SK-N-MC (cell line): ENCODE results near the gene GAK.

Source experiments
- DNase-seq: peaks from one replicate; pipeline ENCODE4 v3.0.0-alpha.2; 2011; ENCODE audit warnings: low read depth, low spot score
- H3K27ac ChIP-seq: fragments of 200-600 bp; sonication (generic); 2 replicates; pipeline ENCODE4 v1.5.1; 2016; ENCODE audit warnings: mixed run types
- H3K36me3 ChIP-seq: fragments of 200-600 bp; sonication (generic); 2 replicates; pipeline ENCODE4 v1.6.1; 2017; ENCODE audit warnings: antibody characterized with exemption, low read length, mixed read lengths; ENCODE audit not compliant: insufficient read depth
- H3K4me3 ChIP-seq: fragments of 200-600 bp; sonication (generic); 2 replicates; pipeline ENCODE4 v1.5.1; 2016
- H3K9ac ChIP-seq: fragments of 200-600 bp; sonication (generic); 2 replicates; pipeline ENCODE4 v1.8.0; 2017; ENCODE audit warnings: mixed run types, mixed read lengths; ENCODE audit not compliant: insufficient read length
- H3K9me3 ChIP-seq: fragments of 200-600 bp; sonication (generic); 2 replicates; pipeline ENCODE4 v1.6.1; 2017; ENCODE audit warnings: low read depth, mild to moderate bottlenecking, antibody characterized with exemption, low read length, moderate library complexity, mixed read lengths
- EZH2 ChIP-seq: fragments of 200-600 bp; sonication (generic); IDR thresholded peaks from one replicate; pipeline ENCODE4 v1.6.1; 2017; ENCODE audit warnings: antibody characterized with exemption
- FOXP2 ChIP-seq: optimal IDR thresholded peaks from 2 replicates; pipeline ENCODE3; 2011; ENCODE audit warnings: mild to moderate bottlenecking, moderate library complexity; ENCODE audit not compliant: insufficient read depth; ENCODE audit errors: extremely low read length, control extremely low read depth
- POLR2AphosphoS5 ChIP-seq: IDR thresholded peaks from 2 replicates; pipeline ENCODE4 v1.6.1; 2012; ENCODE audit warnings: mild to moderate bottlenecking, low read depth, low read length, borderline replicate concordance

GAK gene

DNA sequence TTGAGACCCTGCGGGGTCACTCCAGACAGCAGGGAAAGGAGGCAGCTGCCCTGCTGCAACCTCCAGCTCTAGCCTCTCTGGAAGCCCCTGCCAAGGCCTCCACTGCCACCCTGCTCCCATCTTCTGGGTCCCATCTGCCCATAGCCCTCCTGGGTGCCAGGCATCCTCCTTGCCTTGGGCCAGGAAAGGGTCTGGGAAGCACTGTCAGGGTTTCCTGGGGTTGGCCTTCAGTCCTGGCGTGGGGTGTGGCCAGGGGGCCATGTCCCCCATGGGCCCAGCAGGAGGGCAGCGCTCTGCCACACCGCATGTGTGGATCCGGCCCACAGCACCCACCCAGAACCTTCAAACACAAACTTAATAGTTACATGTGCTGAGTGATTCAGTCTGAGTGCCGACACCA, 102.8 kb downstream of the GAK start:
- TF ChIP-seq POLR2AphosphoS5: no peak
- TF ChIP-seq FOXP2: no peak
- TF ChIP-seq EZH2: no peak
- DNase-seq: no peak
- Histone ChIP-seq H3K36me3 (no peaks in the 10 kb centered on the region), H3K9me3 (no peaks in the 10 kb centered on the region), H3K4me3 (no peak overlapping the region), H3K27ac (no peak overlapping the region), H3K9ac (no peak overlapping the region)

DNA sequence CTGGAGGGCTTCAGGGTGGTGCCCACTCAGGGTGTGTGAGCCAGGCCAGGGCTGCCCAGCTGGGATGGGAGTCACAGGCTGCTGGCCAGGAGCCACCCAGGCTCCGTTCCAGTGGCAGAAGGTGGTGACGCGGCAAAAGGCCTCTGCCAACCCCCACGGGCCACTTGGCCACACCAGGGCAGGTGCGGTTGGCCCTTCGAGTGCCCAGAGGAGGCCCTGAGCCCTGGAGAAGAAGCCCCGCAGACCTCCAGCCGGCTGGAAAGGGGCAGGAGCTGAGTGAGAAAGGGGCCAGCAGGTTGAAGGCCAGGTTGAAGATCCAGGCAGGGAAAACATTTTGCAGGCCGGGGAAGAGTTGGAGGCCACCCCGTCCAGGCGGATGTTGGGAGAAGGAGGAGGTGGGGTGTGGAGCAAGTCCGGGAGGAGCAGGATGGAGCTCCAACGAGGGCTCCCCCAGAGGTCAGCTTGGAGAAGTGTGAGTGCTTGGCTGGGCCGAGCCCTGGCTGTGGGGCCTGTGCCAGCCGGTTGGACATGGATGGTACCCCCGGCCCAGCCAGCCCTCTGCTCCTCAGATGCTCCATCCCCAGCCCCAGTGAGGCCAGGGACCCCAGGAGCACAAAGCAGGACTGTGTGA, 103.4 kb downstream of the GAK start:
- no peak overlapping the region for H3K27ac ChIP-seq
- no peaks in the 10 kb centered on the region for H3K9me3 ChIP-seq
- TF ChIP-seq POLR2AphosphoS5 (no peak), FOXP2 (no peak), EZH2 (no peak)
- DNase-seq: no peak
- H3K4me3 ChIP-seq: no peak overlapping the region
- H3K36me3 ChIP-seq: no peaks in the 10 kb centered on the region
- H3K9ac ChIP-seq: no peak overlapping the region

GRCh38 chr4:827209-828081, 104.7 kb downstream of the GAK start:
- Histone ChIP-seq H3K27ac (no peak overlapping the region), H3K4me3 (no peak overlapping the region), H3K9me3 (no peaks in the 10 kb centered on the region), H3K9ac (no peak overlapping the region), H3K36me3 (no peaks in the 10 kb centered on the region)
- TF ChIP-seq POLR2AphosphoS5 (no peak), EZH2 (no peak), FOXP2 (no peak)
- no peak for DNase-seq

DNA sequence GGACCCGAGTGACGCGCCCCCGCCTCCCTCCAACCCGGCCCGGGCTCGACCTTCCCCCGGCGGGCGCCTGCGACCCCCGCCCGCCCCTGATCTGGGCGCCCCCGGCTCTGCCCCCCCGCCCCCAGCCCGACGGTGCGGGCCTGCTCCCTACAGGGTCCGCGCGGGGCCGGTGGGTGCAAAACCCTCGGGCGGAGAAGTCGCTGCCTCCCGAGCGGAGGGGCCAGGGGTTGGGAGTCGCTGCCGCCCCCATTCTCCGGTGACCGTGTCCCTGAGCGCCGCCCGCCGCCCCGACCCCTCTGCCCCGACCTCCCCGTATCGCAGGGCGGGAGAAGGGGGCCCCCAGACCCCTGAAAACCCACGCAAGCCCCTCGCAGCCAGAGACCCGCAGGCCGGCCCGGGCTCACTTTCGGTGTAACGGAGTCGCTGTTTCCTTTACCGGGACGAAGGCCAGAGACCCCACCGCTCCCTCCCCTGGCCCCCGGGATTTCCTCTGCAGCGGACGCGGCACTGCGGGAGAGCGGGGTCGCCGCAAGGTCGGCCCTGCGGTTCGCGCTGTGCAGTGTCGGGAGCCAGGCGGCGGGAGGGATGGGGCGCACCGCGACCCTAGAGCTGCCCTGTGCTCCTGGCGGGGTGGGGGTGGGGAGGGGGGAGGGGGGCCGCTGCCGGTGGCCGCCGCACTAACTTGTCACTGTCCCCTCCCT, 105.5 kb downstream of the GAK start:
- no peaks in the 10 kb centered on the region for H3K9me3 ChIP-seq
- no peak overlapping the region for H3K27ac ChIP-seq
- no peak for DNase-seq
- no peak overlapping the region for H3K9ac ChIP-seq
- peak overlapping the region; percentile 38; the same call in 1 of the 2 replicates for H3K4me3 ChIP-seq
- TF ChIP-seq POLR2AphosphoS5 (no peak), EZH2 (no peak), FOXP2 (no peak)
- H3K36me3 ChIP-seq: no peaks in the 10 kb centered on the region

DNA sequence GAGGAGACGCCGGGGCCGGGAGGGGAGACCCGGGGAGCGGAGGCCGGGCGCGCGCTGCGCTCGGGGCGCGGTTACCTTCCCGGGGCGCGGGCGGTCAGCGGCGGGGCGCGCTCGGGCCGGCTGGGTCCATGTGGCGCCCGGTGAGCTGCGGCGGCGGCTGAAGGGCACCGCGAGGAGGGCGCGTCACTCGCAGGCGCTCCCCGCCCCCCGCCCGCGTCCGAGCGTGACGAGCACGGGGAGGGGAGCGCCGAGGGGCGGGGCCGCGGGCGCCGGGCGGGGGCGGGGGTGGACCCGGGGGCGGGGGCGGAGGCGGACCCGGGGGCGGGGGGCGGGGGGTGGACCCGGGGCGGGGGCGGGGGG, 106.2 kb downstream of the GAK start, which contains the start of gene CPLX1:
Gene CPLX1 (minus strand): TSS at position 159 of the 360 bp plus-strand sequence. CDS start 1,607 bp downstream, outside the sequence.
- no peak within 1 kb of the TSS for H3K27ac ChIP-seq
- H3K4me3 ChIP-seq: peak within 1 kb of the TSS; percentile 53
- TF ChIP-seq EZH2: no peak
- no peak for TF ChIP-seq FOXP2
- TF ChIP-seq POLR2AphosphoS5: no peak
- H3K9ac ChIP-seq: no peak within 1 kb of the TSS
- no peaks in the 10 kb centered on the region for H3K9me3 ChIP-seq
- H3K36me3 ChIP-seq: no peaks in the 10 kb centered on the region
- no peak for DNase-seq

DNA sequence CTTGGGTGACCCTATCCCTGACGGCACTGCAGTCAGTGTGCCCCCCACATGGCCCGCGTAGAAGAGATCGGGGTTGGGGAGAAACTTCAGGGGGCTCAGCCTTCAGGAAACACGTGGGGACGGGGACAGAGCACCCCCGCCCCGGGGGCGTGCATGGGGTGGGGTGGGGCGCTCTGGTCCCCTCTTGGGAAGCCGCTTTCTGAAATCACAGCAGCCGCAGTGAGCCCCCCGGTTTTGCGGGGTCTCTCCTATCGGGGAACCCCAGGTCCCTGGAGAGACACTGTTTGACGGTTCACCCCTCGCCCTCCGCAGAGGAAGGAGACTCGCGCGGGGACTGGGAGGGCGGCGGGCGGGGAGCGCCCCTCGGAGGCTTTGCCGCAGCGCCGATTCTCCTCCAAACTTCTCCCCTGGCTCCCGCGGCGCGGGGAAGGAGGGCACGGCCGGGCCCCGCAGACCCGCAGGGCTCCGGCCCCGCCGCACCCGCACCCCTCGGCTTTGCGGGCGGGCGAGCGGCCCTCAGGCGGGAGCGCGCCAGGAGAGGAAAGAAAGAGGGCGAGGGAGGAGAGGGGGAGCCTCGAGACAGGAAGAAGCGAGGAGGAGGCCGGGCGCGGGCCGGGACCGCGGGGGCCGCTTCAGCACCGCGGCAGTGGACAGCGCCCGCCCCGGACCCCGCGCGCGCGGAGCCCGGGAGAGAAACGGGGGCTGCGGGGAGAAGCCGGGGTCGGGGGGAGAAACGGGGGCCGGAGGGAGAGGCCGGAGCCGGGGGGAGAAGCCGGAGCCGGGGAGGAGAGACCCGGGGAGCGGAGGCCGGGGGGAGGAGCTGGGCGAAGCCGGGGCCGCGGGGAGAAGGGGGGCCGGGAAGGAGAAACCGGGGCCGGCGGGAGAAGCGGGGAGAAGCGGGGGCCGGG, 106.8 kb downstream of the GAK start:
- Histone ChIP-seq H3K27ac (no peak overlapping the region), H3K9me3 (no peaks in the 10 kb centered on the region), H3K9ac (no peak overlapping the region), H3K4me3 (peak overlapping the region; percentile 53), H3K36me3 (no peaks in the 10 kb centered on the region)
- DNase-seq: no peak
- TF ChIP-seq EZH2 (no peak), POLR2AphosphoS5 (no peak), FOXP2 (no peak)

DNA sequence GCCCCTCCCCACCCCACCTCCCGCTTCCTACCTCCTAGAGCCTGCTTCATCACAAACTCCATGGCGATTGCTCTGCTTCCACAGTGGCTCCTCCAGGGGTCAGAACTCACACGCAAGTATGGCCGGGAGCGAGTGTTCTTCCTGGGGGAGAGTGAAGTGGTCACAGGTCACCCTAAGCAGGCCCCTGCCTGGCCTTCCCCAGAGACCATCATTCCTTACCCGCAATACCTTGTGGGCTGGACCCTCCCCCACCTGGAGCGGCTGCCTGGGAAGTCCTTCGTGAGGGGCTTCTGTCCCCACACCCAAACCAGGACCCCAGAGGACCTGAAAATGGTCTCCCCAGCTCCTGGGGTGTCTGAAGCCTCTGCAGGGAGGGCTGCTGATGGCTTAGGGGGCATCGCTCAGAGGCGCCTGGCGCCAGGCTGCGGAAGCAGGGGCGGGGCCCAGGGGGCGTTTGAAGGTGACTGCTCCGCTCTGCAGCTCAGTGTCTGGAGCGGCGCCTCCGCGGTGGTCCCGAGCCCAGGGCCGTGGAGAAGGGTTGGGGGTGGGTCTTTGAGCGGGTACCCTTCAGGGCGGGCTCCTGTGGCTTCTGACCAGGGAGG, 107.6 kb downstream of the GAK start:
- no peak overlapping the region for H3K4me3 ChIP-seq
- DNase-seq: no peak

More for the DNA sequence above, 107.6 kb downstream of the GAK start:
- Histone ChIP-seq H3K9ac (no peak overlapping the region), H3K9me3 (no peaks in the 10 kb centered on the region), H3K36me3 (no peaks in the 10 kb centered on the region), H3K27ac (no peak overlapping the region)
- TF ChIP-seq FOXP2 (no peak), EZH2 (no peak), POLR2AphosphoS5 (no peak)
